Measurements from ENCODE around the gene PLK3. TPM values are rescaled to one million over a fixed set of nuclear protein-coding genes. Genes with fewer than 3 reads are reported as not detected.
"Not testable (repeated sequence)": the region's sequence is repeated elsewhere in the genome, so short reads cannot be mapped to it uniquely, and the experiment has no call there.

PLK3 gene
- total RNA-seq, 1 experiment from 2014 or later: 56.1 TPM

DNA sequence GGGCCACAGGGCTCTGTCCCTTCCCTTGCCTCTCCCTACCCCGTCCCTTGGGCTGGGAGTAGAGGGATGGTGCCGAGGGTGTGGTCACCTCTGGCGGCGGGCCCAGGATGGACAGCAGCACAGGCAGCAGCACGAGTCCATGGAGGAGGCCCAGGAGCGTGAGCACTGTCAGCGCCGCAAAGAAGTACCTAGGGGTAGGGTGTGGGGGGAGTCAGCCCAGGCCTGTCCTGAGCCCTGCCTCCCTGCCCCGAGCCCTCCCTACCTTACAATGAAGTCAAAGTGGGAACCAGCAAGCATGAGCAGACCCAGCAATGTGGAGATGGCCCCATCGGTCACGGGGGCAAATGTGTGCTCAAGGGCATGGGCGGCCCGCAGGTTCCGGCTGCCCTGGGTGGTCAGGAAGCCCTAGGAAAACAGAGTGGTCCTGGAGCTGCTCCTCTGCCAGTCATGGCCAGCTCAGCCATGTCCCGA is 22.8 kb downstream of the PLK3 start (continued):
- TF ChIP-seq, protein P1, sequence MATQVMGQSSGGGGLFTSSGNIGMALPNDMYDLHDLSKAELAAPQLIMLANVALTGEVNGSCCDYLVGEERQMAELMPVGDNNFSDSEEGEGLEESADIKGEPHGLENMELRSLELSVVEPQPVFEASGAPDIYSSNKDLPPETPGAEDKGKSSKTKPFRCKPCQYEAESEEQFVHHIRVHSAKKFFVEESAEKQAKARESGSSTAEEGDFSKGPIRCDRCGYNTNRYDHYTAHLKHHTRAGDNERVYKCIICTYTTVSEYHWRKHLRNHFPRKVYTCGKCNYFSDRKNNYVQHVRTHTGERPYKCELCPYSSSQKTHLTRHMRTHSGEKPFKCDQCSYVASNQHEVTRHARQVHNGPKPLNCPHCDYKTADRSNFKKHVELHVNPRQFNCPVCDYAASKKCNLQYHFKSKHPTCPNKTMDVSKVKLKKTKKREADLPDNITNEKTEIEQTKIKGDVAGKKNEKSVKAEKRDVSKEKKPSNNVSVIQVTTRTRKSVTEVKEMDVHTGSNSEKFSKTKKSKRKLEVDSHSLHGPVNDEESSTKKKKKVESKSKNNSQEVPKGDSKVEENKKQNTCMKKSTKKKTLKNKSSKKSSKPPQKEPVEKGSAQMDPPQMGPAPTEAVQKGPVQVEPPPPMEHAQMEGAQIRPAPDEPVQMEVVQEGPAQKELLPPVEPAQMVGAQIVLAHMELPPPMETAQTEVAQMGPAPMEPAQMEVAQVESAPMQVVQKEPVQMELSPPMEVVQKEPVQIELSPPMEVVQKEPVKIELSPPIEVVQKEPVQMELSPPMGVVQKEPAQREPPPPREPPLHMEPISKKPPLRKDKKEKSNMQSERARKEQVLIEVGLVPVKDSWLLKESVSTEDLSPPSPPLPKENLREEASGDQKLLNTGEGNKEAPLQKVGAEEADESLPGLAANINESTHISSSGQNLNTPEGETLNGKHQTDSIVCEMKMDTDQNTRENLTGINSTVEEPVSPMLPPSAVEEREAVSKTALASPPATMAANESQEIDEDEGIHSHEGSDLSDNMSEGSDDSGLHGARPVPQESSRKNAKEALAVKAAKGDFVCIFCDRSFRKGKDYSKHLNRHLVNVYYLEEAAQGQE (IDR thresholded peaks at IDR 0.05; ENCODE audit: low read depth): no peak
- TF ChIP-seq YY1 (IDR thresholded peaks at IDR 0.05; ENCODE audit: extremely low read depth, insufficient replicate concordance, low read depth, low read length) (no peak), ZNF274 (IDR thresholded peaks at IDR 0.05; ENCODE audit: low read depth, low read length) (no peak), POLR2AphosphoS5 (IDR thresholded peaks at IDR 0.05; ENCODE audit: low read depth, low read length) (no peak), CEBPB (IDR thresholded peaks at IDR 0.05; ENCODE audit: low read depth) (no peak), CBX3 (IDR thresholded peaks at IDR 0.05; ENCODE audit: low read depth) (no peak), SIN3A (IDR thresholded peaks at IDR 0.05; ENCODE audit: low read depth) (no peak), EGR1 (IDR thresholded peaks at IDR 0.05; ENCODE audit: low read depth) (no peak), TCF7L2 (IDR thresholded peaks at IDR 0.05; ENCODE audit: borderline replicate concordance, extremely low read depth, insufficient read depth, insufficient read length) (no peak), RAD21 (IDR thresholded peaks at IDR 0.05; ENCODE audit: low read depth) (no peak)

DNA sequence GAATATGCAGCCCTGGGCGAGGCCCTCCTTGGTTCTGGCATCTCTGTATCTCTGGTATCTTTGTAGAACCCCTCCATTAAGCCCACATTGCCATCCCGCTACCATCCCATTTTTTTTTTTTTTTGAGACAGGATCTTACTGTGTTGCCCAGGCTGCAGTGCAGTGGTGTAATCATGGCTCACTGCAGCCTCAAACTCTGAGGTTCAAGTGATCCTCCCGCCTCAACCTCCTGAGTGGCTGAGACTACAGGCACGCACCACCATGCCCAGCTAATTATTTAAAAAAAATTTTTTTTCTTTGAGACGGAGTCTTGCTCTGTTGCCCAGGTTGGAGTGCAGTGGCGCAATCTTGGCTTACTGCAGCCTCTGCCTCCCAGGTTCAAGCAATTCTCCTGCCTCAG is 24.2 kb downstream of the PLK3 start:
- H3K27me3 ChIP-seq (ENCODE audit: insufficient read depth, low read length); H3K79me2 ChIP-seq (ENCODE audit: insufficient read depth, low read length); H3K36me3 ChIP-seq (ENCODE audit: control insufficient read depth in 1 of 2, insufficient read depth in 2 of 2, low read length in 2 of 2); H2AFZ ChIP-seq (ENCODE audit: low read depth, low read length, poor library complexity, severe bottlenecking); H4K20me1 ChIP-seq (ENCODE audit: insufficient read depth); H3K4me2 ChIP-seq (ENCODE audit: low read length); H3K9me2 ChIP-seq (ENCODE audit: insufficient read depth); RAD21 ChIA-PET (ENCODE audit: low non-redundant PET in 1 of 2, low total read pairs in 2 of 2, uncharacterized antibody in 2 of 2, unreplicated experiment in 2 of 2); ATAC-seq; intact Hi-C loops (cut with micrococcal nuclease); H3K4me3 ChIP-seq (replicated peaks in 1 of 2; ENCODE audit: low read depth in 1 of 2, low read length in 2 of 2); H3K27ac ChIP-seq (ENCODE audit: low read depth, low read length); H3K9ac ChIP-seq (ENCODE audit: low read length); H3K9me3 ChIP-seq (ENCODE audit: control insufficient read depth in 1 of 2, insufficient read depth in 1 of 2, low read depth in 1 of 2, low read length in 2 of 2); DNase-seq (ENCODE audit: low read depth, low spot score); BruUV-seq (replicated peaks); CTCF ChIA-PET: not testable (repeated sequence)
- H3K4me1 ChIP-seq (ENCODE audit: control insufficient read depth in 1 of 2, insufficient read depth in 2 of 2, low read length in 2 of 2): peaks cover 0 to 13% of the 10 kb centered on the region in 2 experiments; a peak in 2 of 4 replicates
- POLR2A ChIA-PET: interaction anchor here (1.7 to 9.1 kb wide), 2 partner anchors 16 to 103 kb away, joined by 5 to 200 read pairs; partner anchors contain the start of genes BTBD19 and DYNLT4
